HEK293 (cell line): ENCODE results near the gene PFDN6.
A peak's percentile ranks its signal among the peaks of the same experiment; 100 is the strongest.

Experiments
- CTCF ChIA-PET: fragments of 350-600 bp; formaldehyde crosslinking; extraction: SDS; loops from one replicate; lab custom pipeline; 2021; ENCODE audit warnings: antibody characterized with exemption; lab: Yijun Ruan, JAX
- POLR2A ChIA-PET: fragments of 300-600 bp; formaldehyde crosslinking; extraction: SDS; loops from one replicate; lab custom pipeline; 2020; ENCODE audit warnings: antibody characterized with exemption, inconsistent platforms; lab: Yijun Ruan, JAX
- H3K27ac ChIP-seq: fragments of 200-500 bp; sonication (Bioruptor generic); 2 replicates; pipeline ENCODE4 v1.5.1; 2014; ENCODE audit warnings: low read depth, low read length, control low read depth, inconsistent platforms; ENCODE audit errors: extremely low read depth
- H3K36me3 ChIP-seq, 2 experiments: fragments of 200-500 bp in 1 of 2; sonication (Bioruptor generic) in 1 of 2; 1 replicate in 1 of 2; 2 replicates in 1 of 2; pipeline ENCODE4 v1.5.1; 2014 to 2017; ENCODE audit warnings: inconsistent platforms in 2 of 2, low read length in 2 of 2; ENCODE audit not compliant: control insufficient read depth in 2 of 2, insufficient read depth in 1 of 2
- H3K4me1 ChIP-seq: fragments of 200-500 bp; sonication (Bioruptor generic); 2 replicates; pipeline ENCODE4 v1.5.1; 2014; ENCODE audit warnings: mild to moderate bottlenecking, low read length, inconsistent platforms; ENCODE audit not compliant: control insufficient read depth, insufficient read depth
- H3K4me3 ChIP-seq: 2 replicates; pipeline ENCODE4 v1.5.1; 2011; ENCODE audit warnings: low read depth, mild to moderate bottlenecking, control low read depth, low read length, moderate library complexity
- H3K9me3 ChIP-seq: fragments of 200-500 bp; sonication (Bioruptor generic); 2 replicates; pipeline ENCODE4 v1.5.1; 2014; ENCODE audit warnings: low read depth, low read length, inconsistent platforms; ENCODE audit not compliant: control insufficient read depth, insufficient read depth
- GFI1B ChIP-seq: fragments of 450-650 bp; formaldehyde crosslinking; IDR thresholded peaks from 2 replicates; pipeline ENCODE4 v1.5.1; 2016; ENCODE audit warnings: missing biosample characterization, missing genetic modification characterization
- GLIS2 ChIP-seq: fragments of 450-650 bp; formaldehyde crosslinking; IDR thresholded peaks from 2 replicates; pipeline ENCODE4 v1.5.1; 2016; ENCODE audit warnings: missing biosample characterization, missing genetic modification characterization
- ZBTB20 ChIP-seq: fragments of 450-650 bp; formaldehyde crosslinking; IDR thresholded peaks from 2 replicates; pipeline ENCODE4 v1.5.1; 2016; ENCODE audit warnings: missing biosample characterization, missing genetic modification characterization
- ZNF146 ChIP-seq: fragments of 450-650 bp; formaldehyde crosslinking; IDR thresholded peaks from 2 replicates; pipeline ENCODE4 v1.5.1; 2016; ENCODE audit warnings: missing biosample characterization, missing genetic modification characterization
- ZNF157 ChIP-seq: fragments of 450-650 bp; formaldehyde crosslinking; IDR thresholded peaks from 2 replicates; pipeline ENCODE4 v1.5.1; 2016; ENCODE audit warnings: missing biosample characterization, missing genetic modification characterization
- ZNF202 ChIP-seq: fragments of 450-650 bp; formaldehyde crosslinking; IDR thresholded peaks from 2 replicates; pipeline ENCODE4 v1.5.1; 2016; ENCODE audit warnings: missing biosample characterization, missing genetic modification characterization, borderline replicate concordance
- ZNF223 ChIP-seq: fragments of 450-650 bp; formaldehyde crosslinking; IDR thresholded peaks from 2 replicates; pipeline ENCODE4 v1.5.1; 2016; ENCODE audit warnings: missing biosample characterization, missing genetic modification characterization
- ZNF23 ChIP-seq: fragments of 450-650 bp; formaldehyde crosslinking; IDR thresholded peaks from 2 replicates; pipeline ENCODE4 v1.5.1; 2016; ENCODE audit warnings: missing biosample characterization, missing genetic modification characterization, borderline replicate concordance
- ZNF239 ChIP-seq: fragments of 450-650 bp; formaldehyde crosslinking; IDR thresholded peaks from 2 replicates; pipeline ENCODE4 v1.5.1; 2016; ENCODE audit warnings: missing biosample characterization, missing genetic modification characterization
- ZNF366 ChIP-seq: fragments of 450-650 bp; formaldehyde crosslinking; conservative IDR thresholded peaks from 2 replicates; pipeline ENCODE4 v1.5.1; 2016; ENCODE audit warnings: missing biosample characterization, missing genetic modification characterization
- ZNF391 ChIP-seq: fragments of 450-650 bp; formaldehyde crosslinking; IDR thresholded peaks from 2 replicates; pipeline ENCODE4 v1.5.1; 2016; ENCODE audit warnings: low read depth, missing biosample characterization, missing genetic modification characterization, borderline replicate concordance
- ZNF585B ChIP-seq: fragments of 450-650 bp; formaldehyde crosslinking; IDR thresholded peaks from 2 replicates; pipeline ENCODE4 v1.5.1; 2016; ENCODE audit warnings: missing biosample characterization, missing genetic modification characterization
- ZNF626 ChIP-seq: fragments of 450-650 bp; sonication (Bioruptor Pico); formaldehyde crosslinking; IDR thresholded peaks from 2 replicates; pipeline ENCODE4 v1.5.1; 2018; ENCODE audit warnings: missing biosample characterization, missing genetic modification characterization, inconsistent platforms
- ZNF654 ChIP-seq: fragments of 450-650 bp; formaldehyde crosslinking; IDR thresholded peaks from 2 replicates; pipeline ENCODE4 v1.5.1; 2016; ENCODE audit warnings: low read depth, missing biosample characterization, missing genetic modification characterization
- TF ChIP-seq, protein P1 (sequence below): fragments of 450-650 bp; formaldehyde crosslinking; IDR thresholded peaks from 2 replicates; pipeline ENCODE4 v1.5.1; 2016; ENCODE audit warnings: missing biosample characterization, missing genetic modification characterization
- TF ChIP-seq, protein P2 (sequence below): fragments of 450-650 bp; IDR thresholded peaks from 2 replicates; pipeline ENCODE4 v1.5.1; 2018; ENCODE audit warnings: missing biosample characterization, missing genetic modification characterization
- TF ChIP-seq, protein P3 (sequence below): fragments of 450-650 bp; formaldehyde crosslinking; conservative IDR thresholded peaks from 2 replicates; pipeline ENCODE4 v1.5.1; 2016; ENCODE audit warnings: low read depth, missing biosample characterization, missing genetic modification characterization
- TF ChIP-seq, protein P4 (sequence below): IDR thresholded peaks from 2 replicates; pipeline ENCODE4 v1.6.1; 2011; ENCODE audit warnings: mild to moderate bottlenecking, low read depth, low read length, borderline replicate concordance
- TF ChIP-seq, protein P5 (sequence below): fragments of 450-650 bp; formaldehyde crosslinking; IDR thresholded peaks from 2 replicates; pipeline ENCODE4 v1.5.1; 2016; ENCODE audit warnings: missing biosample characterization, missing genetic modification characterization

Gene PFDN6

DNA sequence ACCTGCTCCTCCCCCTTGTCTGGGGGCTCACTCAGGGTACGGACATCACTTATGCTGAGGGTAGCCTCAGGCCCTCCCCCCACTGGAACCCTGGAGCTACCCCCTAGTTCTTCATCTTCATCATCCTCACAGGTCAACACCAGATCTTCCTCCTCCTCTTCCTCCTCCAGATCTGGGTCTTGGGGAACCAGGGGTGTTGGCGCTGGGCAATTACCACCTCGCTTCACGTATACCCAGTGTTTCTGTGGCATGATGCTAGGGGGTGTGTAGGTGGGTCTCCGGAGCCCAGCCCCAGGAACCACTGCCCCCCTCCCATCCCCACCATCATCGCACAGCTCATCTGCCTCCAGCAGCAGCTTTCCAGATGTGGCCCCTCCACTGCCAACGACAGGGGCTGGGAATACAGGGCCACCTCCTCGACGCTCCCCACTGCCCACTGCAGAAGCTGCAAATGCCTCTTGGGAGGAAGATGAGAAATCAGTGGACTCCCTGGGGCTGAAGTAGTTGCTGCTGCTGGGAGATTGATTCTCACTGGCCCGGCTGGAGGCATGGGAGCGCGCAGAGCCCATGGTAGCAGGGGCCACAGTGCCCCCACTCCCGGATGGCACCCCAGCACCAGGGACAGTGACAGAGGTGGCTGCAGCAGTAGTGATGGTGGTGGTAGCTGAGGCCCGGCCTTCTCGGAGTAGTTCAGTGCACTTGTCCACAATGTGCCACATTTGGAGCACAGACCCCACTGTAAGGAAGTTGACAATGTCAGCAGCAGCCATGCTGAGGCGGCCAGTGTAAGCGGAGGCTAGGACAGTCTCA lies 26.6 kb downstream of the PFDN6 start:
- Histone ChIP-seq H3K9me3 (no peaks in the 10 kb centered on the region), H3K4me3 (no peak overlapping the region)
- CTCF ChIA-PET, result interaction anchor here (1.0 kb wide), 1 partner anchor 36 kb away, joined by 3 read pairs; no protein-coding TSS in a partner anchor
- TF ChIP-seq GFI1B (tag by site-specific recombination) (no peak), ZBTB20 (tag by site-specific recombination) (no peak), GLIS2 (0 out of 2 replicates have a peak, but pooled peaks have one; percentile 29), ZNF223 (tag by site-specific recombination) (no peak), ZNF654 (no peak), ZNF391 (tag by site-specific recombination) (no peak), ZNF202 (tag by site-specific recombination) (no peak)
- TF ChIP-seq, protein P1, sequence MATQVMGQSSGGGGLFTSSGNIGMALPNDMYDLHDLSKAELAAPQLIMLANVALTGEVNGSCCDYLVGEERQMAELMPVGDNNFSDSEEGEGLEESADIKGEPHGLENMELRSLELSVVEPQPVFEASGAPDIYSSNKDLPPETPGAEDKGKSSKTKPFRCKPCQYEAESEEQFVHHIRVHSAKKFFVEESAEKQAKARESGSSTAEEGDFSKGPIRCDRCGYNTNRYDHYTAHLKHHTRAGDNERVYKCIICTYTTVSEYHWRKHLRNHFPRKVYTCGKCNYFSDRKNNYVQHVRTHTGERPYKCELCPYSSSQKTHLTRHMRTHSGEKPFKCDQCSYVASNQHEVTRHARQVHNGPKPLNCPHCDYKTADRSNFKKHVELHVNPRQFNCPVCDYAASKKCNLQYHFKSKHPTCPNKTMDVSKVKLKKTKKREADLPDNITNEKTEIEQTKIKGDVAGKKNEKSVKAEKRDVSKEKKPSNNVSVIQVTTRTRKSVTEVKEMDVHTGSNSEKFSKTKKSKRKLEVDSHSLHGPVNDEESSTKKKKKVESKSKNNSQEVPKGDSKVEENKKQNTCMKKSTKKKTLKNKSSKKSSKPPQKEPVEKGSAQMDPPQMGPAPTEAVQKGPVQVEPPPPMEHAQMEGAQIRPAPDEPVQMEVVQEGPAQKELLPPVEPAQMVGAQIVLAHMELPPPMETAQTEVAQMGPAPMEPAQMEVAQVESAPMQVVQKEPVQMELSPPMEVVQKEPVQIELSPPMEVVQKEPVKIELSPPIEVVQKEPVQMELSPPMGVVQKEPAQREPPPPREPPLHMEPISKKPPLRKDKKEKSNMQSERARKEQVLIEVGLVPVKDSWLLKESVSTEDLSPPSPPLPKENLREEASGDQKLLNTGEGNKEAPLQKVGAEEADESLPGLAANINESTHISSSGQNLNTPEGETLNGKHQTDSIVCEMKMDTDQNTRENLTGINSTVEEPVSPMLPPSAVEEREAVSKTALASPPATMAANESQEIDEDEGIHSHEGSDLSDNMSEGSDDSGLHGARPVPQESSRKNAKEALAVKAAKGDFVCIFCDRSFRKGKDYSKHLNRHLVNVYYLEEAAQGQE (tag by site-specific recombination), result peak; percentile 88
- TF ChIP-seq, protein P2, sequence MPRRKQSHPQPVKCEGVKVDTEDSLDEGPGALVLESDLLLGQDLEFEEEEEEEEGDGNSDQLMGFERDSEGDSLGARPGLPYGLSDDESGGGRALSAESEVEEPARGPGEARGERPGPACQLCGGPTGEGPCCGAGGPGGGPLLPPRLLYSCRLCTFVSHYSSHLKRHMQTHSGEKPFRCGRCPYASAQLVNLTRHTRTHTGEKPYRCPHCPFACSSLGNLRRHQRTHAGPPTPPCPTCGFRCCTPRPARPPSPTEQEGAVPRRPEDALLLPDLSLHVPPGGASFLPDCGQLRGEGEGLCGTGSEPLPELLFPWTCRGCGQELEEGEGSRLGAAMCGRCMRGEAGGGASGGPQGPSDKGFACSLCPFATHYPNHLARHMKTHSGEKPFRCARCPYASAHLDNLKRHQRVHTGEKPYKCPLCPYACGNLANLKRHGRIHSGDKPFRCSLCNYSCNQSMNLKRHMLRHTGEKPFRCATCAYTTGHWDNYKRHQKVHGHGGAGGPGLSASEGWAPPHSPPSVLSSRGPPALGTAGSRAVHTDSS, result peak; percentile 93
- TF ChIP-seq, protein P3, sequence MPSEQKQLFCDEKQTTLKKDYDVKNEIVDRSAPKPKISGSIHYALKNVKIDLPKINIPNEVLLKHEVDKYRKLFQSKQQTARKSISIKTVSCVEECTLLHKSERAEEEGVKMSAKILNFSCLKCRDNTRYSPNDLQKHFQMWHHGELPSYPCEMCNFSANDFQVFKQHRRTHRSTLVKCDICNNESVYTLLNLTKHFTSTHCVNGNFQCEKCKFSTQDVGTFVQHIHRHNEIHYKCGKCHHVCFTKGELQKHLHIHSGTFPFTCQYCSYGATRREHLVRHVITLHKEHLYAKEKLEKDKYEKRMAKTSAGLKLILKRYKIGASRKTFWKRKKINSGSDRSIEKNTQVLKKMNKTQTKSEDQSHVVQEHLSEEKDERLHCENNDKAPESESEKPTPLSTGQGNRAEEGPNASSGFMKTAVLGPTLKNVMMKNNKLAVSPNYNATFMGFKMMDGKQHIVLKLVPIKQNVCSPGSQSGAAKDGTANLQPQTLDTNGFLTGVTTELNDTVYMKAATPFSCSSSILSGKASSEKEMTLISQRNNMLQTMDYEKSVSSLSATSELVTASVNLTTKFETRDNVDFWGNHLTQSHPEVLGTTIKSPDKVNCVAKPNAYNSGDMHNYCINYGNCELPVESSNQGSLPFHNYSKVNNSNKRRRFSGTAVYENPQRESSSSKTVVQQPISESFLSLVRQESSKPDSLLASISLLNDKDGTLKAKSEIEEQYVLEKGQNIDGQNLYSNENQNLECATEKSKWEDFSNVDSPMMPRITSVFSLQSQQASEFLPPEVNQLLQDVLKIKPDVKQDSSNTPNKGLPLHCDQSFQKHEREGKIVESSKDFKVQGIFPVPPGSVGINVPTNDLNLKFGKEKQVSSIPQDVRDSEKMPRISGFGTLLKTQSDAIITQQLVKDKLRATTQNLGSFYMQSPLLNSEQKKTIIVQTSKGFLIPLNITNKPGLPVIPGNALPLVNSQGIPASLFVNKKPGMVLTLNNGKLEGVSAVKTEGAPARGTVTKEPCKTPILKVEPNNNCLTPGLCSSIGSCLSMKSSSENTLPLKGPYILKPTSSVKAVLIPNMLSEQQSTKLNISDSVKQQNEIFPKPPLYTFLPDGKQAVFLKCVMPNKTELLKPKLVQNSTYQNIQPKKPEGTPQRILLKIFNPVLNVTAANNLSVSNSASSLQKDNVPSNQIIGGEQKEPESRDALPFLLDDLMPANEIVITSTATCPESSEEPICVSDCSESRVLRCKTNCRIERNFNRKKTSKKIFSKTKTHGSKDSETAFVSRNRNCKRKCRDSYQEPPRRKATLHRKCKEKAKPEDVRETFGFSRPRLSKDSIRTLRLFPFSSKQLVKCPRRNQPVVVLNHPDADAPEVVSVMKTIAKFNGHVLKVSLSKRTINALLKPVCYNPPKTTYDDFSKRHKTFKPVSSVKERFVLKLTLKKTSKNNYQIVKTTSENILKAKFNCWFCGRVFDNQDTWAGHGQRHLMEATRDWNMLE, result no peak
- TF ChIP-seq, all 188 proteins: peak for 3
- POLR2A ChIA-PET, result interaction anchor here (0.8 to 3.3 kb wide), 2 partner anchors 15 to 116 kb away, joined by 5 to 13 read pairs; no protein-coding TSS in a partner anchor
- Histone ChIP-seq H3K4me1 (peaks cover 15% of the 10 kb centered on the region), H3K36me3 (peaks cover 14 to 36% of the 10 kb centered on the region in 2 experiments), H3K27ac (no peak overlapping the region)

DNA sequence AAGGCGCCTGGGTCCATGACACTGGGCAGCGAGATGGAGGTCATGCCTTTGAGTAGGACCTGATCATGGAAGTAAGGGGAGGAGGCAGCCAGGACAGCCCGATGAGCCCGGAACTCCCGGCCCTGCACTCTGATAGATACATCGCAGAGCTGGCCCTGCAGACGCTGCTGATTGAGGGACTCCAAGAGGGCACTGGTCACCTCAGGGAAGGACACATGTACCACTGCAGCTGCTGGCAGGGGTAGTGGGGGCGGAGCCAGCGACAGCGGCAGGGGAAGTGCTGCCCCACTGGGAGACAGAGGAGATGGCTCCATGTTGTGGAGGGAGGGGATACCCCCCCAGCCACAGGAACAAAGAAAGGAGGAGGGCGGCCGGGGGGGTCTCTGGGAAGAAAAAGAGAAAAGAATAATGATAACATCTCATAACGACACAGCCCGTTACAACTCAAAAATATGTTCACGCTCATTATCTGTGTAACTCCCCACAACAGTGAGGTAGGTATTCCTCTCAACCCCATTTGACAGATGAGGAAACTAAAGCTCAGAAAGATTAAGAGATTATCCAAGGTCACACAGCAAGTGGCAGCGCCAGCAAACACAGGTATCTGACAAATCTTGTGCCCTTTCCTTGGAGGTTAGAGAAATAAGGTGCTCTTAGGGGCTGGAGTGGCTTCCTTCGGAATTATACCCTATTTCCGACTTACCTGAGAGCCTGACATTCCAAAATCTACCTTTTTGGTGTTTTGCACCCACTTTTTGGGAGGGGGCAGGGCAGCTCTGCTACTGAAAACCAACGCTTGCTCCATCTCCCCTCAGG lies 27.4 kb downstream of the PFDN6 start:
- H3K4me1 ChIP-seq, result peaks cover 22% of the 10 kb centered on the region
- TF ChIP-seq ZNF626 (no peak), ZNF585B (tag by site-specific recombination) (no peak), ZNF157 (tag by site-specific recombination) (no peak), ZNF366 (tag by site-specific recombination) (no peak), ZNF146 (tag by site-specific recombination) (no peak), ZNF239 (tag by site-specific recombination) (no peak), ZNF23 (tag by site-specific recombination) (no peak)
- TF ChIP-seq, protein P4, sequence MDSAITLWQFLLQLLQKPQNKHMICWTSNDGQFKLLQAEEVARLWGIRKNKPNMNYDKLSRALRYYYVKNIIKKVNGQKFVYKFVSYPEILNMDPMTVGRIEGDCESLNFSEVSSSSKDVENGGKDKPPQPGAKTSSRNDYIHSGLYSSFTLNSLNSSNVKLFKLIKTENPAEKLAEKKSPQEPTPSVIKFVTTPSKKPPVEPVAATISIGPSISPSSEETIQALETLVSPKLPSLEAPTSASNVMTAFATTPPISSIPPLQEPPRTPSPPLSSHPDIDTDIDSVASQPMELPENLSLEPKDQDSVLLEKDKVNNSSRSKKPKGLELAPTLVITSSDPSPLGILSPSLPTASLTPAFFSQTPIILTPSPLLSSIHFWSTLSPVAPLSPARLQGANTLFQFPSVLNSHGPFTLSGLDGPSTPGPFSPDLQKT, result no peak
- TF ChIP-seq, protein P5, sequence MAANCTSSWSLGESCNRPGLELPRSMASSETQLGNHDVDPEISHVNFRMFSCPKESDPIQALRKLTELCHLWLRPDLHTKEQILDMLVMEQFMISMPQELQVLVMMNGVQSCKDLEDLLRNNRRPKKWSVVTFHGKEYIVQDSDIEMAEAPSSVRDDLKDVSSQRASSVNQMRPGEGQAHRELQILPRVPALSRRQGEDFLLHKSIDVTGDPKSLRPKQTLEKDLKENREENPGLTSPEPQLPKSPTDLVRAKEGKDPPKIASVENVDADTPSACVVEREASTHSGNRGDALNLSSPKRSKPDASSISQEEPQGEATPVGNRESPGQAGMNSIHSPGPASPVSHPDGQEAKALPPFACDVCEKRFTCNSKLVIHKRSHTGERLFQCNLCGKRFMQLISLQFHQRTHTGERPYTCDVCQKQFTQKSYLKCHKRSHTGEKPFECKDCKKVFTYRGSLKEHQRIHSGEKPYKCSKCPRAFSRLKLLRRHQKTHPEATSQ (tag by site-specific recombination), result no peak

More for the DNA sequence above, 27.4 kb downstream of the PFDN6 start:
- Histone ChIP-seq H3K27ac (no peak overlapping the region), H3K36me3 (peaks cover 14 to 41% of the 10 kb centered on the region in 2 experiments), H3K9me3 (no peaks in the 10 kb centered on the region), H3K4me3 (peak overlapping the region; percentile 58)
- CTCF ChIA-PET, result interaction anchor here (1.0 to 2.8 kb wide), 3 partner anchors 17 to 37 kb away, joined by 3 to 14 read pairs (median 10); partner anchors contain the start of gene RGL2
- POLR2A ChIA-PET, result interaction anchor here (0.6 to 3.3 kb wide), 18 partner anchors 9 to 395 kb away, joined by 3 to 57 read pairs (median 5); partner anchors contain the start of genes B3GALT4, PFDN6, PHF1 and RGL2
